Esophagus muscularis mucosa (tissue), 4 donors: Measurements from ENCODE around the gene CLEC18B. TPM values are rescaled to one million over a fixed set of nuclear protein-coding genes. Genes with fewer than 3 reads are reported as not detected.
"Not testable (repeated sequence)": the region's sequence is repeated elsewhere in the genome, so short reads cannot be mapped to it uniquely, and the experiment has no call there.

Experiments
- DNase-seq: peaks from one replicate; pipeline ENCODE4 v3.0.0-alpha.2; 2017; ENCODE audit errors: extremely low spot score
- H3K27ac ChIP-seq, 4 donors: fragments of 200-600 bp; sonication (generic); replicated peaks in 1 of 4; 1 replicate in 3 of 4; 2 replicates in 1 of 4; pipeline ENCODE4 v1.5.1; 2016 to 2019; ENCODE audit warnings: mild to moderate bottlenecking in 1 of 4
- H3K27me3 ChIP-seq, 4 donors: fragments of 200-600 bp; sonication (generic); one replicate each; pipeline versions ENCODE4 v1.5.1 to v1.6.0; 2016 to 2019
- H3K36me3 ChIP-seq, 4 donors: fragments of 200-600 bp; sonication (generic); one replicate each; pipeline ENCODE4 v1.5.1; 2016 to 2019
- H3K4me1 ChIP-seq, 4 donors: fragments of 200-600 bp; sonication (generic); one replicate each; pipeline ENCODE4 v1.5.1; 2016 to 2019
- H3K4me3 ChIP-seq, 4 donors: fragments of 200-600 bp; sonication (generic); 1 replicate in 2 of 4; 2 replicates in 2 of 4; pipeline ENCODE4 v1.5.1; 2016 to 2019; ENCODE audit warnings: mild to moderate bottlenecking in 4 of 4, moderate library complexity in 1 of 4
- H3K9me3 ChIP-seq, 4 donors: fragments of 200-600 bp; sonication (generic); 1 replicate in 3 of 4; 2 replicates in 1 of 4; pipeline ENCODE4 v1.5.1; 2016 to 2019
- EP300 ChIP-seq: sonication (generic); formaldehyde crosslinking; IDR thresholded peaks from one replicate; pipeline ENCODE4 v1.6.1; 2017; ENCODE audit warnings: antibody characterized with exemption
- POLR2A ChIP-seq: fragments of 450-650 bp; IDR thresholded peaks from one replicate; pipeline ENCODE4 v1.6.1; 2017; ENCODE audit warnings: antibody characterized with exemption, moderate library complexity, mild to moderate bottlenecking, low read depth
- POLR2AphosphoS5 ChIP-seq, 2 donors: sonication (generic); formaldehyde crosslinking; IDR thresholded peaks; one replicate each; pipeline ENCODE4 v1.6.1; 2017; ENCODE audit warnings: antibody characterized with exemption in 2 of 2
- WGBS: methylation state at CpG from one replicate; pipeline ENCODE4 v1.1.5; 2018; 5-methylcytosine and 5-hydroxymethylcytosine counted together
- intact Hi-C: fragments of 100-400 bp; cut with DNase I; formaldehyde crosslinking; loops from one replicate; pipeline ENCODE4 v1.15.1; 2023
- total RNA-seq, 4 donors: library from RNA; depleted of rRNA; stranded (reverse); fragments of >200 nt; gene quantifications; one replicate each; pipeline versions ENCODE4 v1.1.0 to v1.2.1, GENCODE V29; 2016
- TF ChIP-seq, protein P1 (sequence below), 3 experiments: fragments of 200-600 bp in 2 of 3; fragments of 450-650 bp in 1 of 3; sonication (generic) in 2 of 3; IDR thresholded peaks; one replicate each; pipeline ENCODE4 v1.5.1; 2017 to 2019; ENCODE audit warnings: antibody characterized with exemption in 3 of 3, mild to moderate bottlenecking in 2 of 3, moderate library complexity in 1 of 3

Gene CLEC18B
- 1 to 10 TPM in 1 of 4 donors, not detected in 3; 1.2 TPM for total RNA-seq

DNA sequence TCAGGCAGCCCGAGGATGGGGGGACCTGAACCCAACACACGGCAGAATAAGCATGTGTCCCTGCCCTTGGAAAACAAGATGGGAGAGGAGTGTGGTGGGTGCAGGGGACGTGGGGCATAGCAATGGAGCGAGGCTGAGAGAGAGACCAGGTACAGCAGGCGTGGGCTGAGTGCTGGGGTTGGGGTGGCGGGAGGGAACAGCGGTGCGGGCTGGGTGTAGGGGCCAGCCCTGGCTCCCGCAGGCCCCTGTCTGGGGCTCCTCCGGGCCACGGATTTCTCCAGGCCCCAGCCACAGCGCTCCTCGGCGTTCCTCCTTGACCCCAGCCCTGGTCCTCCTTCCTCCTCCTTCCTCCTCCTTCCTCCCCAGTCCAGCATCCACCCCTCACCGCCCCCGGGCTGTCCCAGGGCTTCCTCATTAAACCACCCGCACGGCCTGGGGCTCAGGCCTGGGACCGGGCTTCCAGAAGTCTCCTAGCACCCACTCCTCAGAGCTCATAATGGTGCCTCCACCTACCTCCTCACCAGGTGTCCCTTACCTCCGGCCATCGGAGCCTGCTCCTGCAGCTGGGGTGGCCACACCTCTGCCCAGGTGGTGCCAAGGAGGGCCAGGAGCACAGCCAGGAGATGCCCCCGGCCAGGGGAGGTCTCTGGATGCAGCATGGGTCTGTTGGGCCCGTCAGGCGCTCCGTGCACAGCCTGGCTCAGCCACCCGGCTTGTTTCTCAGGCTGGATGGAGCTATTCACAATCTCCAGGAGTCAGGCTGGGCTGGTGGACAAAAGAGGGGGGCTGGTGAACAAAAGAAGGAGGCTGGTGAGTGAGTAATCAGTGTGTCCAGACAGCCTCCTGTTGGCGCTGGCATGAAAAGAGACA lies at the start of gene CLEC18B:
Gene CLEC18B, minus strand, starts transcription at position 867 of the 870 bp plus-strand sequence. Its CDS starts 208 bp downstream, at position 659.
- H3K4me3 ChIP-seq, H3K36me3 ChIP-seq, H3K27me3 ChIP-seq, intact Hi-C loops, H3K9me3 ChIP-seq, H3K4me1 ChIP-seq, H3K27ac ChIP-seq, DNase-seq: not testable (repeated sequence)
- no CpG with 5 or more reads among the region's 27 CpGs for WGBS

DNA sequence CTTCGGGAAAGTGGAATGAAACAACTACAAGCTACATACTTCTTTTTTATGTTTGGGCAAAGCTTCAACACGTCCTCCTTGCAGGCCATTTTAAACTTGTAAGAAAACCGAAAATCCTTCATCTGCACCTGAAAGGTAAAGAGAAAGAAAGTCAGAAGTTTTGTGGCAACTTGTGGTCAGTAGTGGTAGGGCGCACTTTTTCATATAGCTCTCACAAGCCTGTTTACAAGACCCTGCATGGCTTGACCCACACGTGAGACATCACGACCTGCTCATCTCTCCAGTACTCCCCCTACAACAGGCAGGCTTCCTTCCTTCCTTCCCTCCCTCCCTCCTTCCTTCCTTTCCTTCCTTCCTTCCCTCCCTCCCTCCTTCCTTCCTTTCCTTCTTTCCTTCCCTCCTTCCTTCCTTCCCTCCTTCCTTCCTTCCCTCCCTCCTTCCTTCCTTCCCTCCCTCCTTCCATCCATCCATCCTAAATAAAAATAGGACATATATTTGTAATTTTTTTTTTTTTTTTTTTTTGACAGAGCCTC lies 48.7 kb upstream of the CLEC18B start:
- intact Hi-C loops, result no loop called here
- no peak for TF ChIP-seq POLR2AphosphoS5 (IDR thresholded peaks at IDR 0.05)
- no peak for TF ChIP-seq EP300
- TF ChIP-seq, protein P1, sequence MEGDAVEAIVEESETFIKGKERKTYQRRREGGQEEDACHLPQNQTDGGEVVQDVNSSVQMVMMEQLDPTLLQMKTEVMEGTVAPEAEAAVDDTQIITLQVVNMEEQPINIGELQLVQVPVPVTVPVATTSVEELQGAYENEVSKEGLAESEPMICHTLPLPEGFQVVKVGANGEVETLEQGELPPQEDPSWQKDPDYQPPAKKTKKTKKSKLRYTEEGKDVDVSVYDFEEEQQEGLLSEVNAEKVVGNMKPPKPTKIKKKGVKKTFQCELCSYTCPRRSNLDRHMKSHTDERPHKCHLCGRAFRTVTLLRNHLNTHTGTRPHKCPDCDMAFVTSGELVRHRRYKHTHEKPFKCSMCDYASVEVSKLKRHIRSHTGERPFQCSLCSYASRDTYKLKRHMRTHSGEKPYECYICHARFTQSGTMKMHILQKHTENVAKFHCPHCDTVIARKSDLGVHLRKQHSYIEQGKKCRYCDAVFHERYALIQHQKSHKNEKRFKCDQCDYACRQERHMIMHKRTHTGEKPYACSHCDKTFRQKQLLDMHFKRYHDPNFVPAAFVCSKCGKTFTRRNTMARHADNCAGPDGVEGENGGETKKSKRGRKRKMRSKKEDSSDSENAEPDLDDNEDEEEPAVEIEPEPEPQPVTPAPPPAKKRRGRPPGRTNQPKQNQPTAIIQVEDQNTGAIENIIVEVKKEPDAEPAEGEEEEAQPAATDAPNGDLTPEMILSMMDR (IDR thresholded peaks at IDR 0.05), result no peak
- TF ChIP-seq POLR2A, result no peak
- no peaks in the 10 kb centered on the region for H3K4me1 ChIP-seq
- peaks cover 71 to 100% (median 92%) of the 10 kb centered on the region in 4 donors for H3K36me3 ChIP-seq
- no peaks in the 10 kb centered on the region for H3K9me3 ChIP-seq
- H3K27me3 ChIP-seq, result no peaks in the 10 kb centered on the region
- no peak overlapping the region for H3K27ac ChIP-seq
- DNase-seq, result no peak
- H3K4me3 ChIP-seq, result no peak overlapping the region
- 96% methylated on average over 5 of the region's 6 CpGs for WGBS

DNA sequence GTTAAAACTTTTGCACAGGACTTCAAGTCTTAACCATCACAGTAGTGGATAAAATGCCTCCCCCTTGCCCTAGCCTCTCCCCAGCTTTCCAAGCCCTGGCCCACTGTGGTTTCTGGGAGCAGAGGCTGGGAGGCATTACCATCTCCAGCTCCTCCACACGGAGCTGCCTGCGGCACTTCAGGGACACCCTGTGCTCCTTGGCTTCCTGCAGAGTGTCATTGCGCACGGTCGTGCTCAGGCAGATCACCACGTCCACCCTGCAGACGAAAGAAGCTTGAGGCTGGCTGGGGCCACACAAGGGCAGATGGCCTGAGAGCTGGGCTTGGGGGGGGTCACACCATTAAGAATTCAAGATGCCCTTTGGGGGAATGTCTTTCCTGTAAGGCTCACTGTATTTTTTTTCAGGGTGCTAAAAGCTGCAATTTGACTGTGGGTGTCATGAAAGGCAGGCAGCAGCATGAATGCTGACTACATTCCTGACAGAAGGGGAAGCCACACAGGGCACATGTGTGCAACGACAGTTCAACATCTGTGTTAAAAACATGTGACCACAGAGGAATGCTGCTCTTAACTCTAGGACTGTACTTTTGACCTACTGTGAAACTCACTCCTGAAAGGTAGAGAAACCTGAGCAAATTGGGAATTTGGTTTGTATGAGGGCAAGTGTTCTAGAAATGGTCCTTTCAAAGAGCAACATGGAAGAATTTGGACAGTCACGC lies 47.7 kb upstream of the CLEC18B start:
- H3K4me1 ChIP-seq, result no peaks in the 10 kb centered on the region
- intact Hi-C loops, result no loop called here
- no peak overlapping the region for H3K27ac ChIP-seq
- WGBS, result 91% methylated on average over 9 of the region's 9 CpGs
- H3K36me3 ChIP-seq, result peaks cover 71 to 100% (median 92%) of the 10 kb centered on the region in 4 donors
- no peak overlapping the region for H3K4me3 ChIP-seq
- H3K9me3 ChIP-seq, result no peaks in the 10 kb centered on the region
- no peak for DNase-seq
- no peaks in the 10 kb centered on the region for H3K27me3 ChIP-seq
- TF ChIP-seq POLR2A (no peak), POLR2AphosphoS5 (IDR thresholded peaks at IDR 0.05) (no peak), EP300 (no peak)
- TF ChIP-seq, protein P1 (IDR thresholded peaks at IDR 0.05), result no peak

DNA sequence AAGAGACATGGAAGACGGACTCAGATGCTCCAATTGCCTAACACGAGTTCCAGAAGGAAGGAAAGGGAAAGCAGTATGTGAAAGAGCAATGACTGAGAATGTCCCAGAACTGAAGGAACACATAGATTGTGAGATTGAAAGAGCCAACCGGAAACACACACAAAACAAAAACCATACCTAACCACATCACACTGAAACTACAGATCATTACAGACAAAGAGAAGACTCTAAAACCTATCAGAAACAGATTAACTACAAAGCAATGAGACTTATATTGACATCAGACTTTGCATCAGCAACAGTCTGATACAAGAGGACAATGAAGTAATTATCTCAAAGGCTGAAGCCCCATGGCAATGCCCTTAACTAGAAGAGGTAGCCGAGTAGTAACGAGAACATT lies 45.6 kb upstream of the CLEC18B start:
- H3K4me3 ChIP-seq, result no peak overlapping the region
- H3K9me3 ChIP-seq, result no peaks in the 10 kb centered on the region
- H3K4me1 ChIP-seq, result no peaks in the 10 kb centered on the region
- no peak overlapping the region for H3K27ac ChIP-seq
- intact Hi-C loops, result no loop called here
- peaks cover 70 to 100% (median 97%) of the 10 kb centered on the region in 4 donors for H3K36me3 ChIP-seq
- TF ChIP-seq, protein P1 (IDR thresholded peaks at IDR 0.05), result no peak
- no peak for TF ChIP-seq EP300
- DNase-seq, result no peak
- H3K27me3 ChIP-seq, result no peaks in the 10 kb centered on the region
- 90% methylated on average over 5 of the region's 5 CpGs for WGBS
